DMS153 treated with DMSO at 0.1 percent for 48 hours (cell line): ENCODE results near the gene PTGFRN.
"Not testable (repeated sequence)": the region's sequence is repeated elsewhere in the genome, so short reads cannot be mapped to it uniquely, and the experiment has no call there.

Experiments used
- DNase-seq: peaks from one replicate; lab custom pipeline; 2025; ENCODE audit not compliant: unreplicated experiment; lab: John Stamatoyannopoulos, UW

PTGFRN gene

DNA sequence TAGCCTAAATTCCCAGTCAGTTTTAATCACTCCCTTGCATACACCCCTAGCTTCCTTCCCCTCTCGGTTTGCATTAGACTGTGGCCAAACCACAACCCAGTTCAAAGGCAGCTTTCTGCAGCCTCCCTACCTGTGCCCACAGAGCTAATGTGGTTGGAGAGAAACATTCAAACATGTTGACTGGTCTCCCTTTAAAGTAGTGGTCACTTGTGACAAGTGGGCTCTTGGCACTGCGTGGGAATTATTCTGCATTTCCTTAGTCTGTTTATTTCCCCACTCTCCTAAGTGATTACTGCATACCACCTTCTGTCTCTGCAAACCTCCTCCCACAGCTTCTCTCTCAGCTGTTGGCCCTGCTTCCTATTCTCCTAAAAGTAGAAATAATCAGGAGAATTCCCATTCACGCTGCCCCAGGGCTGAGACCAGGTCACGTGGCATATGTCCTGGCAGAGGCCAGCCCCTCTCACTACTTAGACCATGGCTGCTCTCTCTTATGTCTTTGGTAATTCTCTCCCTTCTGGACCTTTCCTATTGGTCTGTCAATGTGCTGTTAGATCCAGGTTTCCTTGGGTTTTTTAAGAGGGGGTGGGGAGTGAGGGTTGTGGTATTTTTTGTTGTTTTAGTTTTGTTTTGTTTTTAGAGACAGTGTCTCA, 53.4 kb downstream of the PTGFRN start:
- no peak for DNase-seq

DNA sequence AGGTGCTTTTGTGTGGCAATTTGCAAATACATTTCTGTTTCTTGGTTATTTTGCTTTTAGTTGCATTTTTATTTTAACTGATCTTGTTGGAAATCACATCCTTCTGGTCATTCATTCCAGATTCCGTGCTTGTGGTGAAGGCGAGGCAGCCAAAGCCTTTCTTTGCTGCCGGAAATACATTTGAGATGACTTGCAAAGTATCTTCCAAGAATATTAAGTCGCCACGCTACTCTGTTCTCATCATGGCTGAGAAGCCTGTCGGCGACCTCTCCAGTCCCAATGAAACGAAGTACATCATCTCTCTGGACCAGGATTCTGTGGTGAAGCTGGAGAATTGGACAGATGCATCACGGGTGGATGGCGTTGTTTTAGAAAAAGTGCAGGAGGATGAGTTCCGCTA, 57.1 kb downstream of the PTGFRN start:
- no peak for DNase-seq

DNA sequence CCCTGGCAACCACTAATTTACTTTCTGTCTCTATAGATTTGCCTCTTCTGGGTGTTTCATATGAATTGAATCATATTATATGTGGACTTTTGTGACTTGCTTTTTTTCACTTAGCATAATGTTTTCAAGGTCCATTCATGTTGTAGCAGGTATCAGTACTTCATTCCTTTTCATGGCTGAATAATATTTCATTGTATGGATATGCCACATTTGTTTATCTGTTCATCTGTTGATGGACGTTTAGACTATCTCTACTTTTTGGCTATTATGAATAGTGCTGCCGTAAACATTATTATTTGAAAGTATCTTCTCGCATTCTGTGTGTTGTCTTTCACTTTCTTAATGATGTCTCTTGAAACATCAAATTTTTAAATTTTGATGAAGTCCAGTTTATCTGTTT, 59.0 kb downstream of the PTGFRN start:
- no peak for DNase-seq

DNA sequence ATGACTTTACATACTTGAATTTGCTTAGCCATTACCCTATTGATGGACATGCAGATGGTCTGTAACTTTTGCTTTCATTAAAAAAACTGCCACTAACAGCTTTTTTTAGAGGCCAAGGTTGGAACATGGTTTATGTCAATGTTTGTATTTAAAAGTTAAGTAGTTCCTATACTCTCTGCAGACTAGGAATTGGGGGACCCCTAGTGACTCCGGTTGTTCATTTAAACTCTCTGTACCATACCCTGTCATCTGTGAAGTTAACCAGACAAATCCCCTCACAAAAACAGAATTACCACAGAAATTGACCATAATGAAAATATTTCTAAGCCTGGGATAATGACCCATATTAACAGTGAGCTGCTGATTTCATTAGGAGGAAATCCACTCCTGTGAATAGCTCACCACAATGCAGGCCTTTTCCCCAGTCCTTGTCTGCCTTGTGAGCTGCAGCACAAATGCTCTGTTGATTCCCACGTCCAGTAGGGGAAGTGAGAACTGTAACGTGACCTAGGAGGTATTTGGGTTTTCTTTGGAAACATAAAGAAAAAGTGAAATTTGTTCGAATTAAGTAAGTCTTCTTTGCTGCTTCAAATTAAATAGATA, 61.6 kb downstream of the PTGFRN start:
- DNase-seq = no peak

DNA sequence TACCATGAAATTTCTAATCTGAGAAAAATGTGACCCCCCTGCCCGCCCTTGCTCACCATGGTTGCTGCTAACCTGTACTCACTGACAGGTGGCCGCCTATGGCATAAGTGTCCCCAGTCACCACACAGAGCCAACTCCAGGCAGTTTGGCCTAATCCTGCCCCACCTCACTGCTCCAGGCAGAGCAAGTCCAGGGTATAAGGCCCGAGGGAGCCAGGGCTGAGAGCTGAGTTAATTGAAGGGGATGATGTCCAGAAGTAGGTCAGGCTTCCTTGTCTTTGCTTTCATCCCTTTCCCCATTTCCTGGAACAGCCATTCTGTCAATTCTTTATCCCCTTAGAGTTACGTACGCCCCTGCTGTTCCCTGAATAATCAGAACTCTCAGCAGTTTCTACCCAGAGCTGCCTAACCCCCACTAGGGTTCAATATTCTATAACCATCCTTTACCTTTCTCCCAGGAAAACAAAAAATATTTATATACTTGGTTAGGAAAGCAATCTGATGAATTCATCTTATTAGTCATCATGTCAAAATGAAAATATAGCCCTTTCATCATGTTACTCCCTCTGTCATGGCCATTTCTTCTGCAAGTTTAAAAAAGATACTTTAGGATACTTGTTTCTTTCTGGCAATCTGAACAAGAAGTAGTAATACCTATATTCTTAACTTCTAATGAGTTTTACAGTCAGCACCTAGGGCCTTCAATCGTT, 62.4 kb downstream of the PTGFRN start:
- no peak for DNase-seq

DNA sequence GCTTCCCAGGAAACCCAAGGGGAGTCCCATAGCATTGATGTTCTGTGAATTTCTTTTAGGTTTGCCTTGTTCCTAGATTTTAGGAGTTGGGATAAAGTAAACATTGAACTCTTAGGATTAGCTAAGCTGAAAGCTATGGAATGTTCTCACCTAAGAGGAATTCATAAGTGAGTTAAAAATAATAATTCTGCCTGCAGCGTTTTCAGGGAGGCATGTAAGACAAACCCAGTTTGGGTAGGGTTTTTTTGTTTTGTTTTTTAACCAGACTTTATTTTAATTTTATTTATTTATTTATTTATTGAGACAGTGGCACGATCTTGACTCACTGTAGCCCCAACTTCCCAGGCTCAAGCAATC, 62.9 kb downstream of the PTGFRN start:
- DNase-seq = no peak

DNA sequence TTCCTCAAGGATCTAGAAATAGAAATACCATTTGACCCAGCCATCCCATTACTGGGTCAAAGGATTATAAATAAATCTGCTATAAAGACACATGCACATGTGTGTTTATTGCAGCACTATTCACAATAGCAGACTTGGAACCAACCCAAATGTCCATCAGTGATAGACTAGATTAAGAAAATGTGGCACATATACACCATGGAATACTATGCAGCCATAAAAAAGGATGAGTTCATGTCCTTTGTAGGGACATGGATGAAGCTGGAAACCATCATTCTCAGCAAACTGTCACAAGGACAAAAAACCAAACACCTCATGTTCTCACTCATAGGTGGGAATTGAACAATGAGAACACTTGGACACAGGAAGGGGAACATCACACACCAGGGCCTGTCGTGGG, 70.6 kb downstream of the PTGFRN start:
- DNase-seq = not testable (repeated sequence)

DNA sequence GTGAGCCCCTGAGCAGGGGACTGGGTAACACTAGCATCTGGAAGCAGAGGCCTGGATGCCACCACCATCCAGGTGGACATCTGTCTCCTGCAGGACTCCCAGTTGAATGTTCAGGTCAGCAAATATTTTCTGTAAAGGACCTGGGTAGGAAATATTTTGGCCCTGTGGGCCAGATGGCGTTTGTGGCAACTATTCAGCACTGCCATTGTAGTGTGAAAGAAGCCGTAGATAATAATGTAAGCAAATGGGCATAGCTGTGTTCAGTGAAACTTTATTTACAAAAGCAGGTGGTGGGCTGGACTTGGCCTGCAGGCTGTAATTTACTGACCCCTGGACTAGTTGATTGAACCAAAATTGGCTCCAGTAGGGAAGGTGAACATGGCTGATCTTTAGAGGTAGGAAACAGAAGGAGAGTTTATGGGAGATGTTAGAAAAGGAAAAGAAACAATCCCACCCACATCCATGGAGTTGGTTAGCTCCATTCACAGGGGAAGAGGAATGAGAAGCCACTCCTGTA, 71.9 kb downstream of the PTGFRN start:
- no peak for DNase-seq

DNA sequence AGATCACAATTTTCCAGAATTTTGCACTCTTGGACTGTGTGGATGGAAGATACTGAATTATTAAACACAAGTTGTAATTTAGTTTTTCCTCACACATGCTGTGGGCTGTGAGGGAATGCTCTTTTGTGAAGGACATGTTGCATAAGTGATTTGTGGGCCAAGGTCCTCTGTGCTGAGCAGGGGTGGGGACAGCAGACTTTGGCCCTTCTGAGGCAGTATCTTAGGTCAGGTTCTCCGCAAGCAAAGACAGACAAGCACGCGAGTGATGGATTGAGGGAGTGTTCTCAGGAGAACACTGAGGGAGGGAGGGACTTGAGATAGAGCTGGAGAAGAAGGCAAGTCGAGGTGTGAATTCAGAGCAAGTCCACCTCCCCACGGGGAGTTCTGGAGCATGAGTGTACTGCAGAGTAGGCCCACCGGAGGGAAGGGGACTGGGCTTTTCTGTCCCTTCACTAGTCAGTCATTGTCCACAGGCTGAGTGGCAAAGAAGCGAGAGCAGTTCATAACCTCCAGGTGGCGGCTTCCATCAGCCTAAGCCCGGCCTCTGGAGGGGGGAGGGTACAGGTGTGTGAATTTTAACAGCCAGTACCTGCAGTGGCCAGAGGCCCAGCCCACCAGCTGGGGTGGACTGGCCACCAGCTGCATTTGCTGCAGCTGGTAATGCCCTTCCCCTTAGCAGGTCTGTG, 72.7 kb downstream of the PTGFRN start:
- DNase-seq = no peak

DNA sequence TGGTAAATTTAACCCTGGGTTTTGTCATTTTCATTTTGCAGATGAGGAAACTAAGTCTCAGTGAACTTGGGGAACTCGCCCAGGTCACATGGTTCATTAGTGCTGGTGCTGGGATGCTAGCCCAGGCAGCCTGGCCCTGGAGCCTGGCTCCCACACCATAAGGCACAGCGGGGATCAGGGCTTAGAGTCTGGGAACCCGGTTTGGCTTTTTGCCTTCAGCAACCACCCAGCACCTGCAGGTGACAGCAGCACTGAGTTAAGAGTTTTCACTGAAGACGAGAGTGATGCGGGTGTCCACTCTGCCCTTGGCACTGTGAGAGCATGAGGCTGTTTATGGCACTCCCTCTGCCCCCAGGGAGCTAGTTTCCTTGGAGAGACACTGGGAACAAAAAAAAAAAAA, 73.4 kb downstream of the PTGFRN start:
- DNase-seq = no peak

DNA sequence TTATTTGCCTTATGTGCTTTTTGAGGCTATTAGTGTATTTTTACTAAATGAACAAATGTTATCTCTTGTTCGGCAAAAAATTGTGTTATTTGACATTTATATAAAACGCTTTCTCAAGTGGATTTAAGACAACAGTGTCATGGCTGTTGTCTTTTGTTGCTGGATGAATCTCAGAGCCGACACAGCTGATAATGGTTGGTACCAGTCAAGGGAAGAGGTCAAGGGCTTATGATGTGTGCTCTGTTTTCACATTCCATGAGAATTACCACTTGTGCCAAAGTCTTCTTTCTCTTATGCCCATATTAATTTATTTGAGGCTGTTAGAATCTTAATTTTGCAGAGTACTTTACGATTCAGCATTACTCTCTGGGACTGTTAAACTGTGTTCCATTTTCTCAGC, 74.0 kb downstream of the PTGFRN start:
- no peak for DNase-seq

DNA sequence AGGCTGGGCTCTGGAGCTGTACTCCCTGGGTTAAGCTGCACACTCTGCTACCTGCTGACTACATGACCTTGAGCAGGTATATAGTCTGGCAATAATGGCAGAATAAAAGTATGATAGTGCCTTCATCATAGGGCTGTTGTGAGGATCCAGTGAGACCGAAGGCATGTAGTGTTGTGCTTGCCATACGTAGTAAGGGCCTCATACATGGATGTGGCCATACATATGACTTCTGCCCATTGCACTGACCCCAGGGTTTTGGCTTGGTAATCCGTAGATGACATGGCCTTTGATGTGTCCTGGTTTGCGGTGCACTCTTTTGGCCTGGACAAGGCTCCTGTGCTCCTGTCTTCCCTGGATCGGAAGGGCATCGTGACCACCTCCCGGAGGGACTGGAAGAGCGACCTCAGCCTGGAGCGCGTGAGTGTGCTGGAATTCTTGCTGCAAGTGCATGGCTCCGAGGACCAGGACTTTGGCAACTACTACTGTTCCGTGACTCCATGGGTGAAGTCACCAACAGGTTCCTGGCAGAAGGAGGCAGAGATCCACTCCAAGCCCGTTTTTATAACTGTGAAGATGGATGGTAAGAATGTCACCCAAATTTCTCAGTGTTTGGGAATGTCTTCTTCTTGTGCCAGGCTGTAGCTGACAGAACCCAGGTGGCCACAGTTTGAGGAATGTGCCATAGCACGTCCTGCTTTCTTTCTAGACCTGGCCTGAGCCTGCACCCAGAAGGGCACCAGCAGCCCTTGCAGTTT, 74.9 kb downstream of the PTGFRN start:
- DNase-seq = no peak

DNA sequence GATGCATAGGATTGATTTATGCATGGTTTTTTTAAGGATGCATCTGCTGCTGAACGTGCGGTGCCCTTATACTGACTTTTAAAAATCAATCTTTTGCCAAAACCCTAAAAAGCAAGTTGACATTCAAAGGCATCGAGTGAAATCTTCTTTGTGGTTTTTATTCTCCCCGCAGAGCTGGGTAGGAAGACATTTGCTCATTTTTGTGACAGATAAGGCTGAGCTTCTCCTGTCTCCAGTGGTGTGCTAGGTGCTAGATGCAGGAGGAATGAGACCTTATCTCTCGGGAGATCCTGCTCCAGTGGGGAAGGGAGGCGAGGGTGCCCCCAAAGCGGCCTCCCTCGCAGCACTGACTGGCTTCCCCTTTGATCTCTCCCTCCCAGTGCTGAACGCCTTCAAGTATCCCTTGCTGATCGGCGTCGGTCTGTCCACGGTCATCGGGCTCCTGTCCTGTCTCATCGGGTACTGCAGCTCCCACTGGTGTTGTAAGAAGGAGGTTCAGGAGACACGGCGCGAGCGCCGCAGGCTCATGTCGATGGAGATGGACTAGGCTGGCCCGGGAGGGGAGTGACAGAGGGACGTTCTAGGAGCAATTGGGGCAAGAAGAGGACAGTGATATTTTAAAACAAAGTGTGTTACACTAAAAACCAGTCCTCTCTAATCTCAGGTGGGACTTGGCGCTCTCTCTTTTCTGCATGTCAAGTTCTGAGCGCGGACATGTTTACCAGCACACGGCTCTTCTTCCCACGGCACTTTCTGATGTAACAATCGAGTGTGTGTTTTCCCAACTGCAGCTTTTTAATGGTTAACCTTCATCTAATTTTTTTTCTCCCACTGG, 76.9 kb downstream of the PTGFRN start:
- DNase-seq = no peak

DNA sequence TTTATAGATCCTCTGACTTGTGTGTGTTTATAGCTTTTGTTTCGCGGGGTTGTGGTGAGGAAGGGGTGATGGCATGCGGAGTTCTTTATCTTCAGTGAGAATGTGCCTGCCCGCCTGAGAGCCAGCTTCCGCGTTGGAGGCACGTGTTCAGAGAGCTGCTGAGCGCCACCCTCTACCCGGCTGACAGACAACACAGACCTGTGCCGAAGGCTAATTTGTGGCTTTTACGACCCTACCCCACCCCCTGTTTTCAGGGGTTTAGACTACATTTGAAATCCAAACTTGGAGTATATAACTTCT, 77.5 kb downstream of the PTGFRN start:
- peak; percentile 31 for DNase-seq

DNA sequence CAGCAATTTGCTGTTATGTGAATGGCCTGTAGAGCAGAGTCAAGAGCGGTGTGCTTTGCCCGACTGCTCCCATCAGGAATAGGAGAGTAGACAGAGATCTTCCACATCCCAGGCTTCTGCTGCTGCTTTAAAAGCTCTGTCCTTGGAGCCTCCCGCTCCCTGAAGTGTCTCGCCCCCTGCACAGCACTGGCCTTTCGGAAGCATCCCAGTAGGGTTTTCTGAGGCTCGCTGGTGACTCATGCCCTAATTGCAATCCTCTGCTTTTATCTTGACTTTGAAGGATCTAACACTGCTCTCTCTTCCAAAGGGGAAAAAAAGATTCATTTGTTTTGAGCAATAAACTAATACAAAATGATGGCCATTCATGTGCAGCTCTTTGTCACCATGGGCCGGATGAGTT, 78.5 kb downstream of the PTGFRN start:
- no peak for DNase-seq

DNA sequence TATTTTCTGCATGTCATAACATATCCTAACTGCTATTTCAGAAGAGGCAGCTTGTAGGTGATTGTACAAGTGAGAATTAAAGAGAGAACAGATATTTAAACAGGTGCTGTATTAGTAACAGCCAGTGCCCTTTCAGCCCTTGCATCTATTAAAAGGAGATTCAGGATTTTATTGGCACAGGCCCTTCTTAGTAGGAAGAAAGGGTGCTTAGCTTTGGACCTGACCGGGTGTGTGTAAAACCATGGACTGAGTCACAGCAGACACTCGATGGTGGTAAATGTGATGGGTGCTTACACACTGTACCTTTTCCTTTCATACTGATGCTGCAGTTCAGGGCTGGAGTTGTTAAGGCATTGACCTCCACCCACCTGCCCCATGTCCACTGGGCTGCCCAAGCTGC, 79.2 kb downstream of the PTGFRN start:
- peak; percentile 83 for DNase-seq

DNA sequence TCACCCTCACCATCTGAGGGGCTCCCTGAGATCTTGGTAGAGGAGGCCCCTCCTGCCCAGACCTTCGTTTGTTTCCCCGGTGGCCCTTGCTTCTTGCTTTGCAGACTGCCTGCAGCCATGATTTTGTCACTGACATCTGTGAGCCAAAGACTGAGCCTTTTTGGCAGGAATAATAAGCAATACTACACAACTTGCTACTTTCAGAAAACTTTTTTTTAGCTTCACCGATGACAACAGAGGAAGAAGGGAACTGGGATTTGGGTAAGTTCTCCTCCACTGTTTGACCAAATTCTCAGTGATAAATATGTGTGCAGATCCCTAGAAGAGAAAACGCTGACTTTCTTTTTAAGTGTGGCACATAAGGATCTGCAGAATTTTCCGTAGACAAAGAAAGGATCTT, 80.1 kb downstream of the PTGFRN start:
- DNase-seq = no peak

DNA sequence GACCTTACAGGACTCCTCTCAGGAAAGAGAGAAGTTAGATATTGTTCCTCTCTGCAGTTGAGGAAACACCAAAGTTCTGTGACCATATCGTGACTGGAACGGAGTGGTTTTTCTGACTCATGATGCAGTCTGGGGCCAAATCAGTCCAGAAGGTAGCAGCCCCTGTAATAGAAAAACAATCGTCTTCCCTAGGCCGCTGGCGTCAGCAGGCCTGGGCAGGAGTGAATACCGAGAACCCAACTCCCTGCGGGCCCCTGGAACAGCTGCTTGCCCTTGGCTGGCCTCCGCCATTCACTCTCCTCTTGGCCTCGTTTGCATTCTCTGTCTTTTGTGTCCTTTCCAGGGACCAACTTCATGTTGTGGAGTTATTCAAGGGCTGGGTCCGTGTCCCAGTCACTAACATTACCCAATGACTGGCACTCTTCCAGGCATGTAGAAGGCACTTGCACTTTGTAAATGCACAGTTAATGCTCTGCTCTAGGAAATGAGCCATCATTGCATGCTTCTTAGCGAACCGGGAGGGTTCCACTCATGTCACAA, 81.0 kb downstream of the PTGFRN start:
- DNase-seq = no peak

DNA sequence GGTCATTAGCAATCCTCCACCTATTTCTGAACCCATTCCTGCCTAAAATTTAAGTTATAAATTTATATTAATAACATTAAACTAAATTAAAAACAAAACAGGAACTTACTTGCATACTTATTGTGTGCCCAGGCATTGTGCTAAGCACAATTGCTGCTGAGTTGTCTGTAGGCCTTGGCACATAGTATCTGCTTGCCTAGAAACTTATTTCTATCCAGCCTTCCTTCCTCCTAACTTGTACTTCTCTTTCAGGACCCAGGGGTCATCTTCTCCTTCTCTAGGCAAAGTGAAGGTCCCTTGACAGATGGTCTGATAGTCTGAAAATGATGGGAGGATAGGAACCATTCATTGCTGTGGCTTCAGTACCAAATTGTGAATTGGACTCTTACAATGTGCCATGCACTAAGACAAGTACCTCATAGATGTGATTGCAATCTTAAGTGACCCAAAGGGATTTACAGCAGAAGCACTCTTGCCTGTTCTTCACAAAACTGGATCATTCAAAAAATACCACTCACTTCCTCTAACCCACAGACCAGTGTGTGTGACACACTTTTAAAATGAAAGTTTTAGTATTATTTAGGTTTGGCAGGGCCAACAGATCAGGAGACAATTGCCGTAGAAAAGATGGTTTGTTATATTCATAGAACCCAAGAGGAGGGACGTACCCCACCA, 81.6 kb downstream of the PTGFRN start:
- no peak for DNase-seq

DNA sequence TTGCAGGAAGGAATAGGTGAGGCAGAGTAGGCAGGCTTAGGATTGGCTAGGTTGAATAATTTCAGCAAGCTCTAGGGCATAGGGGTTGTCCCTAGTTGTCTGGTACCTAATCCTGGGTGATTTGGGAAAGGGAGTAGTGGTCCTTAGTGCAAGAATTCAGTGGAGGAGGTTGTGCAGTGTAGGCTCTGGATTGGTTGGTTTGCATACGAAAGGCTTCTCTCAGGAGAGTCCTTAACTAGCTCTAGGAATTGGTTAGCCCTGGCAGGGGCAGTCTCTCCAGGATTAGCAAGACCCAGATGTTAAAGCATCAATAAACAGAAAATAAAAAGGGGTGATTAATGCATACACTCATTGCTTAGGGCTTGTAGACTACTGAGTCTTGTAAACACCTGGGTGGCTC, 82.2 kb downstream of the PTGFRN start:
- no peak for DNase-seq
